ENCODE results near the gene KDM1A. TPM values are rescaled to one million over a fixed set of nuclear protein-coding genes. Genes with fewer than 3 reads are reported as not detected.

The KDM1A gene
- total RNA-seq, 1 donor from 2014 or later: 164 TPM

- Mint-ChIP-seq H3K4me3 (no peak overlapping the region), H3K27ac (no peak overlapping the region), H3K9me3 (no peaks in the 10 kb centered on the region), H3K27me3 (ENCODE audit: low read depth) (no peaks in the 10 kb centered on the region), H3K4me1 (peaks cover 14% of the 10 kb centered on the region), H3K36me3 (peaks cover 42% of the 10 kb centered on the region)
- no peak for TF ChIP-seq CTCF (IDR thresholded peaks at IDR 0.05; ENCODE audit: unreplicated experiment)
- DNase-seq (ENCODE audit: low spot score in 2 of 2, unreplicated experiment in 2 of 2): no peak
Observed at GRCh38 chr1:23069675-23070074, 50.4 kb downstream of the KDM1A start.

GRCh38 chr1:23074012-23074411 is 54.7 kb downstream of the KDM1A start:
- H3K27me3 Mint-ChIP-seq (ENCODE audit: low read depth): no peaks in the 10 kb centered on the region
- no peak for TF ChIP-seq CTCF (IDR thresholded peaks at IDR 0.05; ENCODE audit: unreplicated experiment)
- peaks cover 14% of the 10 kb centered on the region for H3K4me1 Mint-ChIP-seq
- H3K36me3 Mint-ChIP-seq: peaks cover 59% of the 10 kb centered on the region
- DNase-seq (ENCODE audit: low spot score in 2 of 2, unreplicated experiment in 2 of 2): no peak
- H3K27ac Mint-ChIP-seq: no peak overlapping the region
- H3K4me3 Mint-ChIP-seq: no peak overlapping the region
- H3K9me3 Mint-ChIP-seq: no peaks in the 10 kb centered on the region

GRCh38 chr1:23079025-23079424 is 59.8 kb downstream of the KDM1A start:
- TF ChIP-seq CTCF (IDR thresholded peaks at IDR 0.05; ENCODE audit: unreplicated experiment): no peak
- DNase-seq (ENCODE audit: low spot score in 2 of 2, unreplicated experiment in 2 of 2): no peak
- Mint-ChIP-seq H3K27me3 (ENCODE audit: low read depth) (no peaks in the 10 kb centered on the region), H3K36me3 (peaks cover 62% of the 10 kb centered on the region), H3K9me3 (no peaks in the 10 kb centered on the region), H3K4me3 (no peak overlapping the region), H3K27ac (peak overlapping the region; percentile 39), H3K4me1 (peaks cover 4% of the 10 kb centered on the region)

- peaks cover 52% of the 10 kb centered on the region for H3K36me3 Mint-ChIP-seq
- H3K4me1 Mint-ChIP-seq: peaks cover 4% of the 10 kb centered on the region
- H3K4me3 Mint-ChIP-seq: no peak overlapping the region
- no peak for DNase-seq (ENCODE audit: low spot score in 2 of 2, unreplicated experiment in 2 of 2)
- TF ChIP-seq CTCF (IDR thresholded peaks at IDR 0.05; ENCODE audit: unreplicated experiment): no peak
- H3K27ac Mint-ChIP-seq: no peak overlapping the region
- no peaks in the 10 kb centered on the region for H3K9me3 Mint-ChIP-seq
- H3K27me3 Mint-ChIP-seq (ENCODE audit: low read depth): no peaks in the 10 kb centered on the region
Observed at GRCh38 chr1:23080885-23081284, 61.6 kb downstream of the KDM1A start.

- no peak overlapping the region for H3K27ac Mint-ChIP-seq
- no peak overlapping the region for H3K4me3 Mint-ChIP-seq
- no peak for DNase-seq (ENCODE audit: low spot score in 2 of 2, unreplicated experiment in 2 of 2)
- H3K36me3 Mint-ChIP-seq: peaks cover 53% of the 10 kb centered on the region
- H3K9me3 Mint-ChIP-seq: no peaks in the 10 kb centered on the region
- no peak for TF ChIP-seq CTCF (IDR thresholded peaks at IDR 0.05; ENCODE audit: unreplicated experiment)
- no peaks in the 10 kb centered on the region for H3K27me3 Mint-ChIP-seq (ENCODE audit: low read depth)
- H3K4me1 Mint-ChIP-seq: peaks cover 4% of the 10 kb centered on the region
Observed at GRCh38 chr1:23081376-23081775, 62.1 kb downstream of the KDM1A start.
